GM23248 (cell line): Measurements from ENCODE around the gene SLC2A3.

Experiments used
- EZH2 ChIP-seq: fragments of 200-600 bp; sonication (generic); IDR thresholded peaks from 2 replicates; pipeline ENCODE4 v1.6.1; 2018; ENCODE audit warnings: antibody characterized with exemption, mild to moderate bottlenecking; ENCODE audit not compliant: insufficient read depth, poor library complexity, severe bottlenecking
- EZH2phosphoT487 ChIP-seq: fragments of 200-600 bp; sonication (generic); IDR thresholded peaks from 2 replicates; pipeline ENCODE4 v1.6.1; 2018; ENCODE audit warnings: antibody characterized with exemption, moderate library complexity, mild to moderate bottlenecking, low read depth; ENCODE audit not compliant: insufficient read depth

- TF ChIP-seq EZH2 (no peak), EZH2phosphoT487 (no peak)
Observed at GRCh38 chr12:7907009-7907408, 29.0 kb downstream of the SLC2A3 start.
